Keratinocyte (primary cell): ENCODE data around the gene CFAP20. TPM values are rescaled to one million over a fixed set of nuclear protein-coding genes. Genes with fewer than 3 reads are reported as not detected.

Source experiments
- DNase-seq: peaks from one replicate; pipeline ENCODE4 v3.0.0-alpha.2; 2011; ENCODE audit warnings: low read depth, missing footprints, low spot score
- FAIRE-seq: peaks from 2 replicates; lab custom pipeline; 2011; peaks lifted over from hg19 to GRCh38; lab: Jason Lieb, UNC
- H2AFZ ChIP-seq: 2 replicates; pipeline ENCODE4 v1.6.0; 2012; ENCODE audit warnings: low read length, control low read depth, inconsistent platforms; ENCODE audit not compliant: control insufficient read depth
- H3K27ac ChIP-seq: 2 replicates; pipeline ENCODE4 v1.5.1; 2011; ENCODE audit warnings: low read length; ENCODE audit not compliant: control insufficient read depth, insufficient read depth
- H3K27me3 ChIP-seq: 3 replicates; pipeline ENCODE4 v1.6.0; 2011; ENCODE audit warnings: low read length; ENCODE audit not compliant: control insufficient read depth, insufficient read depth; ENCODE audit errors: extremely low read depth
- H3K36me3 ChIP-seq, 2 experiments: 2 replicates in 1 of 2; 3 replicates in 1 of 2; pipeline ENCODE4 v1.5.1; 2011; ENCODE audit warnings: low read length in 2 of 2, mild to moderate bottlenecking in 1 of 2; ENCODE audit not compliant: control insufficient read depth in 2 of 2, insufficient read depth in 2 of 2; ENCODE audit errors: extremely low read depth in 1 of 2
- H3K4me1 ChIP-seq: 3 replicates; pipeline ENCODE4 v1.5.1; 2011; ENCODE audit warnings: low read length; ENCODE audit not compliant: control insufficient read depth, insufficient read depth; ENCODE audit errors: extremely low read depth
- H3K4me2 ChIP-seq: 3 replicates; pipeline ENCODE4 v1.6.0; 2011; ENCODE audit warnings: low read depth, low read length; ENCODE audit not compliant: control insufficient read depth, insufficient read depth; ENCODE audit errors: extremely low read depth
- H3K4me3 ChIP-seq, 3 experiments: fragments of 200-600 bp in 1 of 3; sonication (generic) in 1 of 3; 2 replicates in 2 of 3; 3 replicates in 1 of 3; pipeline ENCODE4 v1.5.1; 2011 to 2016; ENCODE audit warnings: low read length in 3 of 3, mild to moderate bottlenecking in 3 of 3, control low read depth in 2 of 3, inconsistent platforms in 1 of 3, low read depth in 1 of 3, mixed read lengths in 1 of 3, mixed run types in 1 of 3, moderate library complexity in 1 of 3; ENCODE audit not compliant: control insufficient read depth in 2 of 3, insufficient read depth in 2 of 3; ENCODE audit errors: extremely low read depth in 1 of 3
- H3K79me2 ChIP-seq: 2 replicates; pipeline ENCODE4 v1.6.0; 2012; ENCODE audit warnings: low read length; ENCODE audit not compliant: control insufficient read depth, insufficient read depth
- H3K9ac ChIP-seq: 3 replicates; pipeline ENCODE4 v1.6.0; 2011; ENCODE audit warnings: low read length; ENCODE audit not compliant: control insufficient read depth, insufficient read depth; ENCODE audit errors: extremely low read depth
- H3K9me1 ChIP-seq: 3 replicates; pipeline ENCODE4 v1.6.0; 2011; ENCODE audit warnings: low read length; ENCODE audit not compliant: control insufficient read depth, insufficient read depth; ENCODE audit errors: extremely low read depth
- H3K9me3 ChIP-seq: 2 replicates; pipeline ENCODE4 v1.5.1; 2012; ENCODE audit warnings: low read depth, low read length; ENCODE audit not compliant: control insufficient read depth
- H4K20me1 ChIP-seq: 3 replicates; pipeline ENCODE4 v1.6.0; 2011; ENCODE audit warnings: low read length; ENCODE audit not compliant: control insufficient read depth, insufficient read depth; ENCODE audit errors: extremely low read depth
- EZH2 ChIP-seq: IDR thresholded peaks from one replicate; pipeline ENCODE4 v1.6.1; 2012; ENCODE audit warnings: inconsistent platforms, mild to moderate bottlenecking, low read length, moderate library complexity
- dilution Hi-C: fragments of 300-500 bp; cut with MboI; formaldehyde crosslinking; loops from one replicate; pipeline ENCODE4 v1.7.0; 2020; ENCODE audit warnings: low sequenced_read_pairs; ENCODE audit not compliant: extremely low pct_ligation_motif_present
- polyA plus RNA-seq, 5 experiments: library from polyadenylated mRNA; depleted of rRNA in 3 of 5; stranded (reverse) in 3 of 5; stranded (forward) in 1 of 5; unstranded in 1 of 5; fragments of >200 nt; gene quantifications; 1 replicate in 1 of 5; 2 replicates in 3 of 5; 3 replicates in 1 of 5; pipeline versions ENCODE4 v1.2.1 to v1.2.3, GENCODE V29; 2011 to 2012; ENCODE audit warnings: missing spikeins in 2 of 5, low read depth in 1 of 5, low replicate concordance in 1 of 5
- TF ChIP-seq, protein P1 (sequence below), 3 experiments: IDR thresholded peaks in 1 of 3; conservative IDR thresholded peaks in 1 of 3; optimal IDR thresholded peaks in 1 of 3; 2 replicates in 2 of 3; 3 replicates in 1 of 3; pipeline versions ENCODE3 to v1.5.1; 2011; ENCODE audit warnings: low read length in 3 of 3, mild to moderate bottlenecking in 3 of 3, moderate library complexity in 2 of 3, control low read depth in 1 of 3, inconsistent platforms in 1 of 3; ENCODE audit not compliant: insufficient read depth in 2 of 3; ENCODE audit errors: extremely low read depth in 1 of 3

Gene CFAP20
- polyA plus RNA-seq, 1 donor (not counting 4 experiments of a cell fraction or from before 2014, with no cell fraction given), result 52.0 TPM

DNA sequence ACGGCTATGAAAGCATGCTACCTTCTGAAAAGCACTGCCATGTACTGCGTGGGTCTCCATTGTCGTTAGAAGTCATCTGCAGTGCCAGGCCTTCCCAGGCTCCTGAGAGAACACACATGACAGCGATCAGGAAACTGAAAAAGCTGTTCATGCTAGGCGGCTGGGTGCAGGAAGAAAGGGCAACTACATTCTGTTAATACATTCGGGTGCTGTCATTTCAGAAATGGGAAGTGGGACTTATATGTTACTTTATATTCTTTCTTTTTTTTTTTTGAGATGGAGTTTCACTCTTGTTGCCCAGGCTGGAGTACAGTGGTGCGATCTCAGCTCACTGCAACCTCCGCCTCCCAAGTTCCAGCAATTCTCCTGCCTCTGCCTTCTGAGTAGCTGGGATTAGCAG lies 19.9 kb downstream of the CFAP20 start:
- no peak for FAIRE-seq
- H3K79me2 ChIP-seq, result no peaks in the 10 kb centered on the region
- dilution Hi-C loops, result no loop called here
- no peaks in the 10 kb centered on the region for H3K9me1 ChIP-seq
- H3K4me2 ChIP-seq, result no peak overlapping the region
- peaks cover 14% of the 10 kb centered on the region for H3K4me1 ChIP-seq
- TF ChIP-seq EZH2, result no peak
- TF ChIP-seq, protein P1, sequence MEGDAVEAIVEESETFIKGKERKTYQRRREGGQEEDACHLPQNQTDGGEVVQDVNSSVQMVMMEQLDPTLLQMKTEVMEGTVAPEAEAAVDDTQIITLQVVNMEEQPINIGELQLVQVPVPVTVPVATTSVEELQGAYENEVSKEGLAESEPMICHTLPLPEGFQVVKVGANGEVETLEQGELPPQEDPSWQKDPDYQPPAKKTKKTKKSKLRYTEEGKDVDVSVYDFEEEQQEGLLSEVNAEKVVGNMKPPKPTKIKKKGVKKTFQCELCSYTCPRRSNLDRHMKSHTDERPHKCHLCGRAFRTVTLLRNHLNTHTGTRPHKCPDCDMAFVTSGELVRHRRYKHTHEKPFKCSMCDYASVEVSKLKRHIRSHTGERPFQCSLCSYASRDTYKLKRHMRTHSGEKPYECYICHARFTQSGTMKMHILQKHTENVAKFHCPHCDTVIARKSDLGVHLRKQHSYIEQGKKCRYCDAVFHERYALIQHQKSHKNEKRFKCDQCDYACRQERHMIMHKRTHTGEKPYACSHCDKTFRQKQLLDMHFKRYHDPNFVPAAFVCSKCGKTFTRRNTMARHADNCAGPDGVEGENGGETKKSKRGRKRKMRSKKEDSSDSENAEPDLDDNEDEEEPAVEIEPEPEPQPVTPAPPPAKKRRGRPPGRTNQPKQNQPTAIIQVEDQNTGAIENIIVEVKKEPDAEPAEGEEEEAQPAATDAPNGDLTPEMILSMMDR (optimal IDR thresholded peaks at IDR 0.05 in 1 of 3, IDR thresholded peaks at IDR 0.05 in 1 of 3, conservative IDR thresholded peaks at IDR 0.05 in 1 of 3; ENCODE audit: extremely low read depth in 1 of 3, insufficient read depth in 2 of 3, low read length in 3 of 3), result no peak
- H4K20me1 ChIP-seq, result no peaks in the 10 kb centered on the region
- H3K4me3 ChIP-seq, result no peak overlapping the region
- no peak overlapping the region for H3K9ac ChIP-seq
- H2AFZ ChIP-seq, result no peak overlapping the region
- no peaks in the 10 kb centered on the region for H3K27me3 ChIP-seq
- H3K36me3 ChIP-seq, result peaks cover 4 to 6% of the 10 kb centered on the region in 2 experiments
- no peak for DNase-seq
- H3K27ac ChIP-seq, result no peak overlapping the region
- no peaks in the 10 kb centered on the region for H3K9me3 ChIP-seq

DNA sequence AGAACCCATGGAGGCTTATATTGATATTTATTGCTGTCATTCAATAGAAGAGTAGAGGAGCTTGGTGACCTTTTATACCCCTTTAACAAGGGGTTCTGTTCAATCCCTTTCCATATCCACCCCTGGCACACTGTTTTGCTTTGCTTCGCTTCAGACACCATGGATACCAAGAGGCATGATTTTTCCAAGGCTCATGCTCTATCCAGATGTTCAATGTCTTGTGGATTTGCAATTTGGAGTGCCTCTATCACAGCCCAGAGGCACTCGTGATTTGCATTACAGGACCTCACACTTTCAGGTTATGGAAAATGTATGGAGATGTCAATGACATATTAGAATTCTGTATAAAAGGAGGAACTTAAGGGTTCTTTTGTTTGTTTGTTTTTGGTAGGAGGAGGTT lies 21.5 kb downstream of the CFAP20 start:
- FAIRE-seq (no peak), DNase-seq (no peak)
- TF ChIP-seq EZH2, result no peak
- TF ChIP-seq, protein P1 (optimal IDR thresholded peaks at IDR 0.05 in 1 of 3, IDR thresholded peaks at IDR 0.05 in 1 of 3, conservative IDR thresholded peaks at IDR 0.05 in 1 of 3; ENCODE audit: extremely low read depth in 1 of 3, insufficient read depth in 2 of 3, low read length in 3 of 3), result no peak
- Histone ChIP-seq H3K36me3 (peaks cover 0 to 1% of the 10 kb centered on the region in 2 experiments), H3K4me2 (no peak overlapping the region), H2AFZ (no peak overlapping the region), H3K9me1 (no peaks in the 10 kb centered on the region), H4K20me1 (no peaks in the 10 kb centered on the region), H3K27me3 (no peaks in the 10 kb centered on the region), H3K27ac (no peak overlapping the region), H3K79me2 (no peaks in the 10 kb centered on the region), H3K9ac (no peak overlapping the region), H3K4me3 (no peak overlapping the region), H3K9me3 (no peaks in the 10 kb centered on the region), H3K4me1 (peaks cover 14% of the 10 kb centered on the region)
- dilution Hi-C loops, result no loop called here
